Cardiac fibroblast (primary cell): ENCODE measurements around the gene DCAF12L1.

Experiments
- DNase-seq, 2 donors: peaks; one replicate each; pipeline versions ENCODE4 v3.0.0 to v3.0.0-alpha.2; 2010; ENCODE audit warnings: low read depth in 2 of 2
- H3K4me3 ChIP-seq, 2 donors: replicated peaks in 1 of 2; 1 replicate in 1 of 2; 2 replicates in 1 of 2; pipeline ENCODE4 v1.5.1; 2011; ENCODE audit warnings: low read depth in 2 of 2, low read length in 2 of 2, mild to moderate bottlenecking in 2 of 2, moderate library complexity in 1 of 2
- CTCF ChIP-seq: IDR thresholded peaks from one replicate; pipeline ENCODE4 v1.5.1; 2011; ENCODE audit warnings: low read depth, mild to moderate bottlenecking, low read length, inconsistent platforms

The DCAF12L1 gene

GRCh38 chrX:126509923-126510322 lies 42.7 kb downstream of the DCAF12L1 start:
- no peak for DNase-seq
- TF ChIP-seq CTCF, result no peak
- H3K4me3 ChIP-seq, result no peak overlapping the region
